Measurements from ENCODE around the gene CARD16.

DNA sequence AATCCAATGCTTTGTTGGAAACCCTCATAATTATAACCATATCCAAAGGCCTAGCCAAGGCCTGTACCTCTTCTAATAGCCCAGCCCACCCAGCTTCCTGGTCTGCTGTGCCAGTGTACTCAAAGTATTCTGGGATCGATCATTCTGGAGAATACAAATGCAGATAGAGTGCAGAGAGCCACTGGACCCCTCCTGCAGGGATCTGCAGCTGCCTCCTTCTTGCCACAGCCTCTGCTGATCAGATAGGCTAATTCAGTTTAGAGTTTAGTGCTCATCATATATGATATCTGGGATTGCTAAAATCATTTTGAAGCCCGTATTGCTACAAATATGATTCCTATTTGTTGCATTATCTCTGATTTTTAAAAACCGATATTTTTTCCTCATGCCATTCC is 39.7 kb downstream of the CARD16 start:
- TF ChIP-seq, protein P1, sequence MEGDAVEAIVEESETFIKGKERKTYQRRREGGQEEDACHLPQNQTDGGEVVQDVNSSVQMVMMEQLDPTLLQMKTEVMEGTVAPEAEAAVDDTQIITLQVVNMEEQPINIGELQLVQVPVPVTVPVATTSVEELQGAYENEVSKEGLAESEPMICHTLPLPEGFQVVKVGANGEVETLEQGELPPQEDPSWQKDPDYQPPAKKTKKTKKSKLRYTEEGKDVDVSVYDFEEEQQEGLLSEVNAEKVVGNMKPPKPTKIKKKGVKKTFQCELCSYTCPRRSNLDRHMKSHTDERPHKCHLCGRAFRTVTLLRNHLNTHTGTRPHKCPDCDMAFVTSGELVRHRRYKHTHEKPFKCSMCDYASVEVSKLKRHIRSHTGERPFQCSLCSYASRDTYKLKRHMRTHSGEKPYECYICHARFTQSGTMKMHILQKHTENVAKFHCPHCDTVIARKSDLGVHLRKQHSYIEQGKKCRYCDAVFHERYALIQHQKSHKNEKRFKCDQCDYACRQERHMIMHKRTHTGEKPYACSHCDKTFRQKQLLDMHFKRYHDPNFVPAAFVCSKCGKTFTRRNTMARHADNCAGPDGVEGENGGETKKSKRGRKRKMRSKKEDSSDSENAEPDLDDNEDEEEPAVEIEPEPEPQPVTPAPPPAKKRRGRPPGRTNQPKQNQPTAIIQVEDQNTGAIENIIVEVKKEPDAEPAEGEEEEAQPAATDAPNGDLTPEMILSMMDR (IDR thresholded peaks at IDR 0.05; ENCODE audit: insufficient read depth, low read depth, low read length), result no peak
- TF ChIP-seq EZH2 (IDR thresholded peaks at IDR 0.05; ENCODE audit: insufficient read depth, low read length), result no peak
